H1 (cell line): ENCODE results near the gene TFAP2C. TPM values are rescaled to one million over a fixed set of nuclear protein-coding genes. Genes with fewer than 3 reads are reported as not detected.
"Not testable (repeated sequence)": the region's sequence is repeated elsewhere in the genome, so short reads cannot be mapped to it uniquely, and the experiment has no call there.

ENCODE experiments used
- CTCF ChIA-PET: fragments of 300-600 bp; sonication (Branson Sonifier 250); formaldehyde crosslinking; loops from one replicate; lab custom pipeline; 2021; ENCODE audit not compliant: partially characterized antibody; lab: Charles Lee
- POLR2A ChIA-PET: fragments of 300-600 bp; sonication (Branson Sonifier 250); formaldehyde crosslinking; loops from one replicate; lab custom pipeline; 2021; ENCODE audit warnings: inconsistent platforms; ENCODE audit not compliant: partially characterized antibody; lab: Charles Lee
- DNase-seq, 2 experiments: peaks; one replicate each; pipeline versions ENCODE4 v3.0.0 to v3.0.0-alpha.2; 2010 to 2022; ENCODE audit warnings: low spot score in 2 of 2, low read depth in 1 of 2, mixed read lengths in 1 of 2
- FAIRE-seq: peaks from 2 replicates; lab custom pipeline; 2011; peaks lifted over from hg19 to GRCh38; lab: Jason Lieb, UNC
- H2AFZ ChIP-seq: 2 replicates; pipeline ENCODE4 v1.8.1; 2012; ENCODE audit warnings: low read length, inconsistent platforms
- H2AK5ac ChIP-seq: 2 replicates; pipeline ENCODE4 v1.6.1; 2013; ENCODE audit warnings: low read depth, low read length
- H2BK120ac ChIP-seq: replicated peaks from 2 replicates; pipeline ENCODE3; 2013; ENCODE audit warnings: low read depth, low read length, inconsistent platforms
- H2BK12ac ChIP-seq: 2 replicates; pipeline ENCODE4 v1.6.1; 2013; ENCODE audit warnings: low read depth, low read length
- H2BK15ac ChIP-seq: 2 replicates; pipeline ENCODE4 v1.6.1; 2013; ENCODE audit warnings: low read length
- H2BK20ac ChIP-seq: 2 replicates; pipeline ENCODE4 v1.6.1; 2013; ENCODE audit warnings: low read length
- H2BK5ac ChIP-seq: 2 replicates; pipeline ENCODE4 v1.6.1; 2013; ENCODE audit warnings: low read depth, low read length
- H3K14ac ChIP-seq: 2 replicates; pipeline ENCODE4 v1.6.1; 2013; ENCODE audit warnings: inconsistent platforms; ENCODE audit not compliant: insufficient read length
- H3K18ac ChIP-seq: 2 replicates; pipeline ENCODE4 v1.6.1; 2013; ENCODE audit warnings: low read length; ENCODE audit errors: extremely low read depth
- H3K23ac ChIP-seq: 2 replicates; pipeline ENCODE4 v1.6.1; 2013; ENCODE audit warnings: inconsistent platforms; ENCODE audit not compliant: insufficient read length
- H3K23me2 ChIP-seq: 2 replicates; pipeline ENCODE4 v1.6.1; 2013; ENCODE audit warnings: low read depth, low read length
- H3K27ac ChIP-seq: 2 replicates; pipeline ENCODE4 v1.6.1; 2011; ENCODE audit warnings: low read depth, low read length, inconsistent platforms
- H3K27me3 ChIP-seq, 4 experiments: replicated peaks in 1 of 4; 1 replicate in 1 of 4; 2 replicates in 3 of 4; pipeline versions ENCODE4 v1.6.1 to v1.8.1; 2011 to 2013; ENCODE audit warnings: low read length in 3 of 4, mild to moderate bottlenecking in 3 of 4, inconsistent platforms in 2 of 4, mixed read lengths in 2 of 4, moderate library complexity in 1 of 4; ENCODE audit not compliant: control insufficient read depth in 3 of 4, insufficient read depth in 3 of 4; ENCODE audit errors: extremely low read depth in 1 of 4
- H3K36me3 ChIP-seq, 4 experiments: 2 replicates each; pipeline versions ENCODE4 v1.6.1 to v1.8.1; 2011 to 2013; ENCODE audit warnings: mild to moderate bottlenecking in 4 of 4, low read length in 3 of 4, moderate library complexity in 2 of 4, control low read depth in 1 of 4, inconsistent platforms in 1 of 4; ENCODE audit not compliant: insufficient read depth in 4 of 4, control insufficient read depth in 2 of 4
- H3K4ac ChIP-seq: replicated peaks from 2 replicates; pipeline ENCODE3; 2013; ENCODE audit warnings: low read length, low read depth, mixed read lengths, inconsistent platforms; ENCODE audit not compliant: insufficient read length
- H3K4me1 ChIP-seq, 4 experiments: replicated peaks in 1 of 4; 1 replicate in 1 of 4; 2 replicates in 3 of 4; pipeline versions ENCODE4 v1.6.1 to v1.8.1; 2011 to 2013; ENCODE audit warnings: low read length in 3 of 4, inconsistent platforms in 2 of 4, mixed read lengths in 1 of 4; ENCODE audit not compliant: insufficient read depth in 4 of 4, control insufficient read depth in 3 of 4
- H3K4me2 ChIP-seq, 2 experiments: 2 replicates each; pipeline versions ENCODE4 v1.6.1 to v1.8.1; 2011 to 2013; ENCODE audit warnings: low read depth in 2 of 2, low read length in 2 of 2, control low read depth in 1 of 2, inconsistent platforms in 1 of 2, mild to moderate bottlenecking in 1 of 2; ENCODE audit not compliant: insufficient read depth in 1 of 2
- H3K4me3 ChIP-seq, 4 experiments: fragments of 200-600, 300-600 bp in 1 of 4; sonication (generic), shearing (Covaris generic), sonication (Bioruptor Twin) in 1 of 4; 2 replicates each; pipeline versions ENCODE4 v1.5.1 to v1.8.1; 2011 to 2016; ENCODE audit warnings: low read length in 4 of 4, low read depth in 3 of 4, control low read depth in 2 of 4, inconsistent platforms in 2 of 4, mild to moderate bottlenecking in 2 of 4, mixed read lengths in 1 of 4, moderate library complexity in 1 of 4; ENCODE audit not compliant: insufficient read depth in 2 of 4; ENCODE audit errors: extremely low read depth in 1 of 4
- H3K56ac ChIP-seq: replicated peaks from 2 replicates; pipeline ENCODE3; 2013; ENCODE audit warnings: low read depth, mild to moderate bottlenecking, mixed read lengths, low read length, inconsistent platforms; ENCODE audit not compliant: insufficient read length
- H3K79me1 ChIP-seq: 2 replicates; pipeline ENCODE4 v1.6.1; 2013; ENCODE audit warnings: low read depth, low read length, control low read depth
- H3K79me2 ChIP-seq, 2 experiments: 2 replicates each; pipeline versions ENCODE4 v1.6.1 to v1.8.1; 2012 to 2013; ENCODE audit warnings: low read length in 2 of 2, mild to moderate bottlenecking in 2 of 2, inconsistent platforms in 1 of 2; ENCODE audit not compliant: insufficient read depth in 2 of 2, control insufficient read depth in 1 of 2
- H3K9ac ChIP-seq, 4 experiments: replicated peaks in 1 of 4; 1 replicate in 1 of 4; 2 replicates in 3 of 4; pipeline versions ENCODE4 v1.6.1 to v1.8.1; 2011 to 2013; ENCODE audit warnings: low read depth in 3 of 4, low read length in 3 of 4, control low read depth in 2 of 4, mild to moderate bottlenecking in 2 of 4, moderate library complexity in 2 of 4, inconsistent platforms in 1 of 4; ENCODE audit errors: extremely low read depth in 1 of 4
- H3K9me3 ChIP-seq, 2 experiments: 2 replicates each; pipeline versions ENCODE4 v1.6.1 to v1.8.1; 2012 to 2013; ENCODE audit warnings: mild to moderate bottlenecking in 2 of 2, moderate library complexity in 2 of 2, control low read depth in 1 of 2, inconsistent platforms in 1 of 2, low read depth in 1 of 2, low read length in 1 of 2, mixed read lengths in 1 of 2; ENCODE audit not compliant: insufficient read depth in 2 of 2
- H4K20me1 ChIP-seq, 2 experiments: replicated peaks in 1 of 2; 2 replicates each; pipeline versions ENCODE3 to v1.8.1; 2011 to 2013; ENCODE audit warnings: inconsistent platforms in 2 of 2, low read length in 2 of 2, mild to moderate bottlenecking in 1 of 2; ENCODE audit not compliant: insufficient read depth in 2 of 2, control insufficient read depth in 1 of 2
- H4K5ac ChIP-seq: 2 replicates; pipeline ENCODE4 v1.6.1; 2013; ENCODE audit warnings: low read length, low read depth, mixed read lengths, inconsistent platforms; ENCODE audit not compliant: insufficient read length
- H4K8ac ChIP-seq: 2 replicates; pipeline ENCODE4 v1.8.0; 2013; ENCODE audit warnings: mild to moderate bottlenecking, moderate library complexity, low read length, inconsistent platforms; ENCODE audit not compliant: insufficient read depth; ENCODE audit errors: extremely low read depth
- H4K91ac ChIP-seq: replicated peaks from 2 replicates; pipeline ENCODE3; 2013; ENCODE audit warnings: low read length, mixed read lengths, inconsistent platforms; ENCODE audit not compliant: insufficient read length
- WGBS, 2 experiments: shearing (Covaris generic) in 1 of 2; methylation state at CpG; one replicate each; pipeline versions ENCODE4 v1.1.6 to v1.1.7; 2013 to 2015; ENCODE audit warnings: low lambda C conversion rate in 2 of 2, mixed read lengths in 2 of 2, inconsistent platforms in 1 of 2, low coverage in 1 of 2, missing lambda C conversion rate in 1 of 2; ENCODE audit not compliant: insufficient replicate concordance in 2 of 2, insufficient coverage in 1 of 2, insufficient read length in 1 of 2; ENCODE audit errors: extremely low coverage in 1 of 2, missing lambda C conversion rate in 1 of 2; 5-methylcytosine and 5-hydroxymethylcytosine counted together
- polyA plus RNA-seq, 7 experiments: library from polyadenylated mRNA; depleted of rRNA in 3 of 7; stranded (reverse) in 5 of 7; unstranded in 2 of 7; fragments of >200 nt in 5 of 7; fragments of 200-250 nt in 2 of 7; gene quantifications; 1 replicate in 5 of 7; 2 replicates in 1 of 7; 4 replicates in 1 of 7; pipeline versions ENCODE4 v1.2.1 to v1.2.3, GENCODE V29; 2011 to 2013; ENCODE audit warnings: missing spikeins in 2 of 7, mixed read lengths in 2 of 7
- total RNA-seq: library from RNA; stranded (reverse); fragmentation: NEBNext Ultra II Directional; extraction: Animal tissue kit (Norgen Biotek cat#: 25700); gene quantifications from 2 replicates; pipeline ENCODE4 v1.2.1, GENCODE V29; 2021

TFAP2C gene
- total and polyA plus RNA-seq, 2 of the 8 experiments (the other 6 are each of a cell fraction or from before 2014, with no cell fraction given), result 1.7 to 5.8 TPM

GRCh38 chr20:56658341-56658947, 29.3 kb downstream of the TFAP2C start:
- H3K36me3 ChIP-seq, H3K79me2 ChIP-seq, H2AFZ ChIP-seq, H3K9ac ChIP-seq, H3K14ac ChIP-seq, H3K79me1 ChIP-seq, POLR2A ChIA-PET, H3K27me3 ChIP-seq, H3K23me2 ChIP-seq, H4K5ac ChIP-seq, H2BK20ac ChIP-seq, H4K20me1 ChIP-seq, H3K18ac ChIP-seq, H3K4ac ChIP-seq, H3K23ac ChIP-seq, FAIRE-seq, DNase-seq, H2AK5ac ChIP-seq, H2BK120ac ChIP-seq, H2BK12ac ChIP-seq, H2BK15ac ChIP-seq, H4K8ac ChIP-seq, H3K27ac ChIP-seq, H4K91ac ChIP-seq, H3K9me3 ChIP-seq, H3K4me3 ChIP-seq, H2BK5ac ChIP-seq, H3K4me2 ChIP-seq, H3K4me1 ChIP-seq, H3K56ac ChIP-seq: not testable (repeated sequence)
- CTCF ChIA-PET, result interaction anchor here (0.7 kb wide), 1 partner anchor 31 kb away, joined by 3 read pairs; no protein-coding TSS in a partner anchor
- 94% methylated on average over 3 of the region's 8 CpGs; no CpG with 5 or more reads in 1 of the 2 experiments for WGBS, 2 experiments
